Endothelial cell of umbilical vein (primary cell): ENCODE measurements around the gene SLC19A1. TPM values are rescaled to one million over a fixed set of nuclear protein-coding genes. Genes with fewer than 3 reads are reported as not detected.

Source experiments
- BruUV-seq: library from RNA; stranded (reverse); fragments of 400-500 nt; replicated peaks from 2 replicates; lab custom pipeline; 2021; lab: Mats Ljungman, UMichigan
- CTCF ChIA-PET: fragments of 300-600, 350-600 bp; sonication (Branson Sonifier 250); formaldehyde crosslinking; loops from one replicate; lab custom pipeline; 2021; ENCODE audit warnings: antibody characterized with exemption, inconsistent platforms; lab: Charles Lee
- POLR2A ChIA-PET: fragments of 300-600, 350-600 bp; sonication (Branson Sonifier 250); formaldehyde crosslinking; loops from one replicate; lab custom pipeline; 2021; ENCODE audit warnings: antibody characterized with exemption, inconsistent platforms; lab: Charles Lee
- DNase-seq: peaks from one replicate; pipeline ENCODE4 v3.0.0-alpha.2; 2011; ENCODE audit warnings: low read depth, low spot score
- FAIRE-seq: peaks from 2 replicates; lab custom pipeline; 2011; peaks lifted over from hg19 to GRCh38; lab: Jason Lieb, UNC
- H2AFZ ChIP-seq: 2 replicates; pipeline ENCODE4 v1.6.0; 2012; ENCODE audit warnings: low read depth, low read length, control low read depth, inconsistent platforms
- H3K27ac ChIP-seq: 2 replicates; pipeline ENCODE4 v1.5.1; 2011; ENCODE audit warnings: low read depth, mild to moderate bottlenecking, control low read depth, low read length, moderate library complexity; ENCODE audit not compliant: insufficient read depth
- H3K27me3 ChIP-seq, 2 experiments: 2 replicates each; pipeline versions ENCODE4 v1.6.0 to v1.6.1; 2011; ENCODE audit warnings: low read length in 2 of 2, mixed read lengths in 1 of 2; ENCODE audit not compliant: control insufficient read depth in 2 of 2, insufficient read depth in 2 of 2
- H3K36me3 ChIP-seq, 2 experiments: 2 replicates in 1 of 2; 3 replicates in 1 of 2; pipeline ENCODE4 v1.5.1; 2011; ENCODE audit warnings: low read length in 2 of 2, mild to moderate bottlenecking in 1 of 2, moderate library complexity in 1 of 2; ENCODE audit not compliant: control insufficient read depth in 2 of 2, insufficient read depth in 2 of 2; ENCODE audit errors: extremely low read depth in 1 of 2
- H3K4me1 ChIP-seq: 3 replicates; pipeline ENCODE4 v1.5.1; 2011; ENCODE audit warnings: mild to moderate bottlenecking, low read length; ENCODE audit not compliant: control insufficient read depth, insufficient read depth; ENCODE audit errors: extremely low read depth
- H3K4me2 ChIP-seq: 2 replicates; pipeline ENCODE4 v1.6.1; 2011; ENCODE audit warnings: low read length, control low read depth, mixed read lengths; ENCODE audit not compliant: insufficient read depth
- H3K4me3 ChIP-seq, 3 experiments: fragments of 200-600 bp in 1 of 3; sonication (generic), shearing (Covaris generic) in 1 of 3; replicated peaks in 1 of 3; 2 replicates each; pipeline ENCODE4 v1.5.1; 2011 to 2016; ENCODE audit warnings: control low read depth in 3 of 3, low read length in 3 of 3, mild to moderate bottlenecking in 2 of 3, inconsistent platforms in 1 of 3, low read depth in 1 of 3, moderate library complexity in 1 of 3; ENCODE audit not compliant: insufficient read depth in 1 of 3
- H3K79me2 ChIP-seq: 2 replicates; pipeline ENCODE4 v1.6.0; 2012; ENCODE audit warnings: low read length, inconsistent platforms; ENCODE audit not compliant: control insufficient read depth, insufficient read depth
- H3K9ac ChIP-seq: replicated peaks from 2 replicates; pipeline ENCODE3; 2011; ENCODE audit warnings: low read length, control low read depth; ENCODE audit not compliant: insufficient read depth; ENCODE audit errors: extremely low read depth
- H3K9me1 ChIP-seq: replicated peaks from 3 replicates; pipeline ENCODE4 v1.6.0; 2011; ENCODE audit warnings: mild to moderate bottlenecking, low read length; ENCODE audit not compliant: control insufficient read depth, insufficient read depth; ENCODE audit errors: extremely low read depth
- H3K9me3 ChIP-seq: replicated peaks from 2 replicates; pipeline ENCODE4 v1.5.1; 2012; ENCODE audit warnings: low read length, inconsistent platforms; ENCODE audit not compliant: control insufficient read depth, insufficient read depth
- H4K20me1 ChIP-seq: replicated peaks from 2 replicates; pipeline ENCODE3; 2011; ENCODE audit warnings: mild to moderate bottlenecking, low read length; ENCODE audit not compliant: control insufficient read depth, insufficient read depth; ENCODE audit errors: extremely low read depth
- CTCF ChIP-seq, 2 donors: IDR thresholded peaks; 1 replicate in 1 of 2; 2 replicates in 1 of 2; pipeline ENCODE4 v1.5.1; 2011; ENCODE audit warnings: low read length in 2 of 2, mild to moderate bottlenecking in 2 of 2, moderate library complexity in 2 of 2, control low read depth in 1 of 2, inconsistent platforms in 1 of 2, low read depth in 1 of 2; ENCODE audit not compliant: insufficient read depth in 1 of 2; ENCODE audit errors: extremely low read depth in 1 of 2
- EZH2 ChIP-seq: IDR thresholded peaks from 2 replicates; pipeline ENCODE4 v1.6.1; 2012; ENCODE audit warnings: borderline replicate concordance, low read depth, mild to moderate bottlenecking, moderate library complexity, low read length, inconsistent platforms; ENCODE audit not compliant: severe bottlenecking
- FOS ChIP-seq: IDR thresholded peaks from 2 replicates; pipeline ENCODE4 v1.6.1; 2011; ENCODE audit warnings: mild to moderate bottlenecking, low read length, moderate library complexity, borderline replicate concordance; ENCODE audit not compliant: insufficient read depth
- GATA2 ChIP-seq: IDR thresholded peaks from 2 replicates; pipeline ENCODE4 v1.7.0; 2011; ENCODE audit warnings: low read depth, mild to moderate bottlenecking, moderate library complexity, mixed read lengths, low read length; ENCODE audit not compliant: insufficient read length, insufficient read depth
- JUN ChIP-seq: IDR thresholded peaks from 2 replicates; pipeline ENCODE4 v1.6.1; 2011; ENCODE audit warnings: borderline replicate concordance, low read depth; ENCODE audit not compliant: insufficient read length, insufficient read depth
- MAX ChIP-seq: IDR thresholded peaks from 2 replicates; pipeline ENCODE4 v1.6.1; 2011; ENCODE audit not compliant: insufficient read depth, insufficient read length
- MYC ChIP-seq: IDR thresholded peaks from one replicate; pipeline ENCODE4 v1.6.1; 2011; ENCODE audit warnings: mild to moderate bottlenecking, low read depth, low read length
- POLR2A ChIP-seq: IDR thresholded peaks from 2 replicates; pipeline ENCODE4 v1.6.1; 2012; ENCODE audit warnings: low read depth, mild to moderate bottlenecking, control low read depth, low read length
- POLR2AphosphoS5 ChIP-seq: IDR thresholded peaks from 2 replicates; pipeline ENCODE4 v1.6.1; 2012; ENCODE audit warnings: low read depth, mild to moderate bottlenecking, control low read depth, low read length, moderate library complexity; ENCODE audit not compliant: insufficient read depth
- dilution Hi-C: fragments of 300-500 bp; cut with MboI; formaldehyde crosslinking; loops from one replicate; pipeline ENCODE4 v1.15.0; 2019; ENCODE audit warnings: low sequenced_read_pairs; ENCODE audit not compliant: extremely low pct_ligation_motif_present
- intact Hi-C: fragments of 100-400 bp; cut with micrococcal nuclease; formaldehyde crosslinking; loops from one replicate; pipeline ENCODE4 v1.10.0; 2022
- polyA plus RNA-seq, 4 experiments: library from polyadenylated mRNA; depleted of rRNA in 3 of 4; stranded (reverse) in 3 of 4; unstranded in 1 of 4; fragments of >200 nt; gene quantifications; 2 replicates each; pipeline versions ENCODE4 v1.2.1 to v1.2.3, GENCODE V29; 2011 to 2012; ENCODE audit warnings: missing spikeins in 1 of 4
- total RNA-seq: library from RNA; stranded (reverse); gene quantifications from 2 replicates; pipeline ENCODE4 v1.2.3, GENCODE V29; 2021

The SLC19A1 gene
- total and polyA plus RNA-seq, 2 donors (not counting 3 experiments of a cell fraction or from before 2014, with no cell fraction given) = 36.3 to 54.6 TPM

GRCh38 chr21:45562965-45563364, 20.7 kb upstream of the SLC19A1 start:
- H4K20me1 ChIP-seq = no peaks in the 10 kb centered on the region
- intact Hi-C loops (no loop called here), dilution Hi-C loops (no loop called here)
- H3K27ac ChIP-seq = no peak overlapping the region
- FAIRE-seq (no peak), DNase-seq (no peak)
- no peaks in the 10 kb centered on the region for H3K9me3 ChIP-seq
- no peaks in the 10 kb centered on the region for H3K36me3 ChIP-seq
- H3K9ac ChIP-seq = no peak overlapping the region
- peaks cover 15 to 41% of the 10 kb centered on the region in 2 experiments for H3K27me3 ChIP-seq
- BruUV-seq = no TSS peak
- POLR2A ChIA-PET = no interaction called here
- no peak overlapping the region for H3K4me3 ChIP-seq
- TF ChIP-seq POLR2A (no peak), JUN (no peak), MYC (no peak), MAX (no peak), FOS (no peak), CTCF (IDR thresholded peaks at IDR 0.05; ENCODE audit: extremely low read depth in 1 of 2, insufficient read depth in 1 of 2, low read depth in 1 of 2, low read length in 2 of 2) (no peak), POLR2AphosphoS5 (no peak), EZH2 (no peak), GATA2 (no peak)
- H3K79me2 ChIP-seq = no peaks in the 10 kb centered on the region
- H3K4me2 ChIP-seq = no peak overlapping the region
- no peak overlapping the region for H2AFZ ChIP-seq
- no peaks in the 10 kb centered on the region for H3K9me1 ChIP-seq
- CTCF ChIA-PET = interaction anchor here (1.1 to 2.0 kb wide), 3 partner anchors 10 to 258 kb away, joined by 3 to 6 read pairs (median 4); no protein-coding TSS in a partner anchor
- H3K4me1 ChIP-seq = no peaks in the 10 kb centered on the region
